OCI-LY7 (cell line): ENCODE results near the gene RIPK1. TPM values are rescaled to one million over a fixed set of nuclear protein-coding genes. Genes with fewer than 3 reads are reported as not detected.

Experiments
- BruUV-seq: library from RNA; stranded (reverse); fragments of 400-500 nt; replicated peaks from 2 replicates; lab custom pipeline; 2021; lab: Mats Ljungman, UMichigan
- CTCF ChIA-PET: fragments of 300-600 bp; sonication (Branson Sonifier 250); formaldehyde crosslinking; loops from one replicate; lab custom pipeline; 2022; ENCODE audit warnings: antibody characterized with exemption; ENCODE audit not compliant: unreplicated experiment; lab: Charles Lee
- POLR2A ChIA-PET: fragments of 300-600 bp; sonication (Branson Sonifier 250); formaldehyde crosslinking; loops from one replicate; lab custom pipeline; 2022; ENCODE audit warnings: antibody characterized with exemption; lab: Charles Lee
- DNase-seq: peaks from one replicate; pipeline ENCODE4 v3.0.0-alpha.2; 2015; ENCODE audit warnings: low spot score
- H2AFZ ChIP-seq: fragments of 200-600 bp; sonication (generic), shearing (Covaris generic); 2 replicates; pipeline ENCODE4 v1.6.1; 2014; ENCODE audit warnings: mild to moderate bottlenecking, antibody characterized with exemption, low read length, moderate library complexity
- H3K27ac ChIP-seq: fragments of 200-600 bp; sonication (generic); 2 replicates; pipeline ENCODE4 v1.5.1; 2014; ENCODE audit warnings: mixed run types, low read depth, mild to moderate bottlenecking, moderate library complexity, low read length, inconsistent platforms; ENCODE audit not compliant: poor library complexity, severe bottlenecking
- H3K36me3 ChIP-seq: fragments of 200-600 bp; sonication (generic); 2 replicates; pipeline ENCODE4 v1.6.1; 2014; ENCODE audit warnings: mild to moderate bottlenecking, antibody characterized with exemption, low read length, moderate library complexity, mixed read lengths; ENCODE audit not compliant: insufficient read depth
- H3K4me1 ChIP-seq: fragments of 200-600 bp; sonication (generic); 2 replicates; pipeline ENCODE4 v1.5.1; 2014; ENCODE audit warnings: mild to moderate bottlenecking, low read length; ENCODE audit not compliant: insufficient read depth, poor library complexity, severe bottlenecking
- H3K4me2 ChIP-seq: fragments of 200-600 bp; sonication (generic); 2 replicates; pipeline ENCODE4 v1.6.1; 2014; ENCODE audit warnings: mild to moderate bottlenecking, low read length
- H3K4me3 ChIP-seq: fragments of 200-600 bp; sonication (generic); 2 replicates; pipeline ENCODE4 v1.5.1; 2014; ENCODE audit warnings: mild to moderate bottlenecking, low read depth, low read length; ENCODE audit not compliant: poor library complexity, severe bottlenecking
- H3K79me2 ChIP-seq: fragments of 200-600 bp; sonication (generic); 2 replicates; pipeline ENCODE4 v1.6.1; 2016; ENCODE audit warnings: low read depth, mild to moderate bottlenecking, low read length, moderate library complexity, mixed read lengths; ENCODE audit not compliant: insufficient read depth
- H3K9me2 ChIP-seq: fragments of 200-600 bp; sonication (generic); 2 replicates; pipeline ENCODE4 v1.6.1; 2016; ENCODE audit warnings: mild to moderate bottlenecking, low read length, mixed read lengths; ENCODE audit not compliant: insufficient read depth
- H3K9me3 ChIP-seq: fragments of 200-600 bp; sonication (generic); 2 replicates; pipeline ENCODE4 v1.6.1; 2014; ENCODE audit warnings: mild to moderate bottlenecking, mixed run types, low read length, mixed read lengths
- H4K20me1 ChIP-seq: fragments of 200-600 bp; sonication (generic); 2 replicates; pipeline ENCODE4 v1.6.1; 2014; ENCODE audit warnings: mild to moderate bottlenecking, antibody characterized with exemption, low read length, moderate library complexity, mixed read lengths; ENCODE audit not compliant: insufficient read depth
- CTCF ChIP-seq: fragments of 200-600 bp; sonication (generic); conservative IDR thresholded peaks from 2 replicates; pipeline ENCODE4 v1.5.1; 2014; ENCODE audit warnings: mild to moderate bottlenecking, antibody characterized with exemption, low read length, moderate library complexity, mixed read lengths
- EZH2phosphoT487 ChIP-seq: fragments of 200-600 bp; sonication (generic); IDR thresholded peaks from 2 replicates; pipeline ENCODE4 v1.6.1; 2018; ENCODE audit warnings: low read depth, borderline replicate concordance, mild to moderate bottlenecking, mixed run types, antibody characterized with exemption, low read length, moderate library complexity, mixed read lengths
- intact Hi-C: fragments of 100-400 bp; cut with micrococcal nuclease; formaldehyde crosslinking; loops from one replicate; pipeline ENCODE4 v1.10.0; 2022; ENCODE audit not compliant: unreplicated experiment
- total RNA-seq, 2 experiments: library from RNA; depleted of rRNA in 1 of 2; stranded (reverse); fragments of >200 nt in 1 of 2; shearing (Covaris generic) in 1 of 2; gene quantifications; 2 replicates each; pipeline ENCODE4 v1.2.3, GENCODE V29; 2014 to 2022

RIPK1 gene
- total RNA-seq, 2 experiments from 2014 or later: 7.5 to 8.4 TPM

GRCh38 chr6:3147914-3148757 is 79.8 kb downstream of the RIPK1 start:
- no peaks in the 10 kb centered on the region for H3K79me2 ChIP-seq
- H3K27ac ChIP-seq: no peak overlapping the region
- TF ChIP-seq CTCF (peak; percentile 37; the same call in 1 of the 2 replicates), EZH2phosphoT487 (no peak)
- DNase-seq: no peak
- H3K4me1 ChIP-seq: peaks cover 20% of the 10 kb centered on the region
- H4K20me1 ChIP-seq: no peaks in the 10 kb centered on the region
- POLR2A ChIA-PET: interaction anchor here (2.3 to 2.8 kb wide), 2 partner anchors 9 kb away, joined by 7 to 13 read pairs; partner anchors contain the start of gene TUBB2A
- H3K36me3 ChIP-seq: peaks cover under 1% of the 10 kb centered on the region; the same call in 1 of the 2 replicates
- intact Hi-C loops: no loop called here
- no peaks in the 10 kb centered on the region for H3K9me3 ChIP-seq
- BruUV-seq: no TSS peak
- H3K4me3 ChIP-seq: no peak overlapping the region
- H2AFZ ChIP-seq: no peak overlapping the region
- H3K4me2 ChIP-seq: no peak overlapping the region
- CTCF ChIA-PET: no interaction called here
- H3K9me2 ChIP-seq: no peaks in the 10 kb centered on the region

DNA sequence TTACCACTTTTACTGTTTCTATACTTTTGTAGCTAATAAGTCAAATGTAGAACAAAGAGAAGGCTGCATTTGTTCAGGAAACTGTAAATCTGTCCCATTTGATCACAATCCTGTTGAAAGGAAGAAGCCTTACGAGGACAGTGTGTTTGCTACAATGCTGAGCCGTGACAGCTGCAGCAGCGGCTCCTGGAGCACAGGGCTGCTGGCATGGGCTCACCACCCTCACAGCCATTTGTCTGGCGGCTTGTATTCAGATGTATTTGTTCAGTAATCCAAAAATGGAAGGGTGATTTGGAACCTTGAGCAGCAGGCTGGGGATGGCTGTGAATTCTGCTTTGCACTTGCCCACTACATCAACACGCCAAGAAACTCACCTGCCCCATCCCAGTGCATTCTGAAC is 83.4 kb downstream of the RIPK1 start:
- H3K4me1 ChIP-seq: peaks cover 29% of the 10 kb centered on the region
- H4K20me1 ChIP-seq: no peaks in the 10 kb centered on the region
- peak overlapping the region; percentile 75 for H3K27ac ChIP-seq
- DNase-seq: no peak
- H2AFZ ChIP-seq: peak overlapping the region; percentile 28; the same call in 1 of the 2 replicates
- no peak for TF ChIP-seq EZH2phosphoT487
- TF ChIP-seq CTCF: no peak
- no peaks in the 10 kb centered on the region for H3K79me2 ChIP-seq
- intact Hi-C loops: loop anchor here (2.0 kb wide), 2 partner anchors 13 to 99 kb away; no protein-coding TSS in a partner anchor
- peaks cover 5% of the 10 kb centered on the region; the same call in 1 of the 2 replicates for H3K36me3 ChIP-seq
- H3K4me3 ChIP-seq: no peak overlapping the region
- CTCF ChIA-PET: interaction anchor here (2.1 kb wide), 1 partner anchor 11 kb away, joined by 7 read pairs; no protein-coding TSS in a partner anchor
- no peaks in the 10 kb centered on the region for H3K9me3 ChIP-seq
- H3K4me2 ChIP-seq: peak overlapping the region; percentile 73
- no peaks in the 10 kb centered on the region for H3K9me2 ChIP-seq
- no TSS peak for BruUV-seq
- POLR2A ChIA-PET: interaction anchor here (0.6 to 2.4 kb wide), 5 partner anchors 11 to 92 kb away, joined by 3 to 10 read pairs (median 3); no protein-coding TSS in a partner anchor
